HTERT RPE-1 (cell line): Measurements from ENCODE around the gene AHI1.
"Not testable (repeated sequence)": the region's sequence is repeated elsewhere in the genome, so short reads cannot be mapped to it uniquely, and the experiment has no call there.

ENCODE experiments used
- in situ Hi-C: fragments of 300-500 bp; cut with MboI; formaldehyde crosslinking; loops from 4 replicates; pipeline ENCODE4 v1.14.3; 2020; ENCODE audit warnings: low sequenced_read_pairs

Gene AHI1

GRCh38 chr6:135506270-135506997, 8.9 kb upstream of the AHI1 start:
- in situ Hi-C loops: no loop called here

- in situ Hi-C loops: no loop called here
Measured at GRCh38 chr6:135505648-135506047, 8.1 kb upstream of the AHI1 start.

- in situ Hi-C loops: no loop called here
Measured at GRCh38 chr6:135505222-135505621, 7.7 kb upstream of the AHI1 start.

- in situ Hi-C loops: no loop called here
Measured at GRCh38 chr6:135504734-135505133, 7.2 kb upstream of the AHI1 start.

GRCh38 chr6:135503703-135504475, 6.3 kb upstream of the AHI1 start:
- in situ Hi-C loops: no loop called here

- in situ Hi-C loops: no loop called here
Measured at GRCh38 chr6:135499441-135500340, 2.2 kb upstream of the AHI1 start.

GRCh38 chr6:135498185-135498841, 773 bp upstream of the AHI1 start:
- in situ Hi-C loops: no loop called here

GRCh38 chr6:135496800-135497411, 634 bp downstream of the AHI1 start:
- in situ Hi-C loops: no loop called here

- in situ Hi-C loops: no loop called here
Measured at GRCh38 chr6:135493218-135493961, 4.2 kb downstream of the AHI1 start.

GRCh38 chr6:135490381-135490780, 7.2 kb downstream of the AHI1 start:
- in situ Hi-C loops: no loop called here

GRCh38 chr6:135488023-135488422, 9.5 kb downstream of the AHI1 start:
- in situ Hi-C loops: no loop called here

- in situ Hi-C loops: not testable (repeated sequence)
Measured at GRCh38 chr6:135483903-135484302, 13.6 kb downstream of the AHI1 start.

- in situ Hi-C loops: no loop called here
Measured at GRCh38 chr6:135481783-135482369, 15.7 kb downstream of the AHI1 start.

- in situ Hi-C loops: no loop called here
Measured at GRCh38 chr6:135479601-135480000, 17.9 kb downstream of the AHI1 start.

GRCh38 chr6:135478626-135479025, 18.9 kb downstream of the AHI1 start:
- in situ Hi-C loops: no loop called here

- in situ Hi-C loops: no loop called here
Measured at GRCh38 chr6:135475292-135475886, 22.2 kb downstream of the AHI1 start.

- in situ Hi-C loops: no loop called here
Measured at GRCh38 chr6:135474362-135474761, 23.2 kb downstream of the AHI1 start.

GRCh38 chr6:135465903-135466302, 31.6 kb downstream of the AHI1 start:
- in situ Hi-C loops: no loop called here

GRCh38 chr6:135465307-135465706, 32.2 kb downstream of the AHI1 start:
- in situ Hi-C loops: no loop called here
